HCT116 (cell line): Measurements from ENCODE around the gene ANGPTL4. TPM values are rescaled to one million over a fixed set of nuclear protein-coding genes. Genes with fewer than 3 reads are reported as not detected.

ENCODE experiments used
- ATAC-seq: fragments of 200-7000 bp; cut with Tn5 transposase; 2 replicates; pipeline ENCODE4 v1.9.1; 2020; ENCODE audit warnings: mild to moderate bottlenecking, moderate library complexity
- BruUV-seq: library from RNA; stranded (reverse); fragments of 400-500 nt; replicated peaks from 2 replicates; lab custom pipeline; 2021; lab: Mats Ljungman, UMichigan
- CTCF ChIA-PET: fragments of 300-600 bp; sonication (Branson Sonifier 250); formaldehyde crosslinking; loops from one replicate; lab custom pipeline; 2021; ENCODE audit warnings: antibody characterized with exemption; lab: Charles Lee
- POLR2A ChIA-PET: fragments of 300-600, 350-600 bp; sonication (Branson Sonifier 250); formaldehyde crosslinking; loops from one replicate; lab custom pipeline; 2021; ENCODE audit warnings: antibody characterized with exemption; lab: Charles Lee
- RAD21 ChIA-PET, 2 experiments: fragments of 300-600 bp; sonication (Branson Sonifier 250); formaldehyde crosslinking; loops; one replicate each; lab custom pipeline; 2023; ENCODE audit warnings: low total read pairs in 2 of 2; ENCODE audit not compliant: uncharacterized antibody in 2 of 2, unreplicated experiment in 2 of 2, low non-redundant PET in 1 of 2; lab: Charles Lee
- DNase-seq: peaks from one replicate; pipeline ENCODE4 v3.0.0-alpha.2; 2010; ENCODE audit warnings: low read depth, low spot score
- H2AFZ ChIP-seq: fragments of 200-600 bp; shearing (Covaris generic), sonication (generic); 2 replicates; pipeline ENCODE4 v1.6.1; 2017; ENCODE audit warnings: low read depth, mixed run types, mixed read lengths, antibody characterized with exemption, low read length; ENCODE audit not compliant: poor library complexity, severe bottlenecking
- H3K27ac ChIP-seq: 2 replicates; pipeline ENCODE4 v1.5.1; 2012; ENCODE audit warnings: low read depth, low read length
- H3K27me3 ChIP-seq: fragments of 200-600 bp; sonication (generic); 2 replicates; pipeline ENCODE4 v1.6.1; 2016; ENCODE audit warnings: mixed run types, low read length, mixed read lengths; ENCODE audit not compliant: insufficient read depth
- H3K36me3 ChIP-seq, 2 experiments: fragments of 200-500 bp in 1 of 2; fragments of 200-600 bp in 1 of 2; sonication (Bioruptor generic) in 1 of 2; sonication (generic) in 1 of 2; 2 replicates each; pipeline versions ENCODE4 v1.5.1 to v1.6.1; 2014 to 2016; ENCODE audit warnings: low read length in 2 of 2, inconsistent platforms in 1 of 2, mixed read lengths in 1 of 2, mixed run types in 1 of 2; ENCODE audit not compliant: insufficient read depth in 2 of 2, control insufficient read depth in 1 of 2
- H3K4me1 ChIP-seq, 2 experiments: fragments of 200-600 bp in 1 of 2; sonication (generic) in 1 of 2; 2 replicates each; pipeline versions ENCODE4 v1.5.1 to v1.6.1; 2012 to 2017; ENCODE audit warnings: low read length in 2 of 2, inconsistent platforms in 1 of 2, mild to moderate bottlenecking in 1 of 2, mixed read lengths in 1 of 2, mixed run types in 1 of 2, moderate library complexity in 1 of 2; ENCODE audit not compliant: insufficient read depth in 2 of 2, control insufficient read depth in 1 of 2
- H3K4me2 ChIP-seq: fragments of 200-600 bp; sonication (generic); 2 replicates; pipeline ENCODE4 v1.6.1; 2017; ENCODE audit warnings: mixed run types, low read length, mixed read lengths
- H3K4me3 ChIP-seq, 2 experiments: fragments of 200-600 bp in 1 of 2; sonication (generic) in 1 of 2; replicated peaks in 1 of 2; 2 replicates each; pipeline ENCODE4 v1.5.1; 2011 to 2016; ENCODE audit warnings: low read length in 2 of 2, control low read depth in 1 of 2, low read depth in 1 of 2, mild to moderate bottlenecking in 1 of 2, mixed read lengths in 1 of 2, mixed run types in 1 of 2
- H3K79me2 ChIP-seq: fragments of 200-600 bp; sonication (generic); 2 replicates; pipeline ENCODE4 v1.6.1; 2017; ENCODE audit warnings: mild to moderate bottlenecking, mixed run types, low read length, moderate library complexity, mixed read lengths; ENCODE audit not compliant: insufficient read depth
- H3K9ac ChIP-seq: fragments of 200-600 bp; sonication (generic); 2 replicates; pipeline ENCODE4 v1.6.1; 2016; ENCODE audit warnings: low read length, mixed read lengths
- H3K9me2 ChIP-seq: fragments of 200-600 bp; sonication (generic), shearing (Covaris generic); 2 replicates; pipeline ENCODE4 v1.6.1; 2017; ENCODE audit warnings: mixed run types, mild to moderate bottlenecking, moderate library complexity; ENCODE audit not compliant: insufficient read depth
- H3K9me3 ChIP-seq, 2 experiments: fragments of 200-500 bp in 1 of 2; fragments of 200-600 bp in 1 of 2; sonication (Bioruptor generic) in 1 of 2; sonication (generic) in 1 of 2; 2 replicates each; pipeline ENCODE4 v1.6.1; 2014 to 2017; ENCODE audit warnings: low read length in 2 of 2, mixed read lengths in 2 of 2, inconsistent platforms in 1 of 2, low read depth in 1 of 2, mild to moderate bottlenecking in 1 of 2, mixed run types in 1 of 2, moderate library complexity in 1 of 2; ENCODE audit not compliant: control insufficient read depth in 1 of 2, insufficient read depth in 1 of 2
- H4K20me1 ChIP-seq: fragments of 200-600 bp; sonication (generic), shearing (Covaris generic); 2 replicates; pipeline ENCODE4 v1.6.1; 2017; ENCODE audit warnings: mixed run types, mild to moderate bottlenecking, moderate library complexity; ENCODE audit not compliant: insufficient read depth
- ATF3 ChIP-seq: IDR thresholded peaks from 2 replicates; pipeline ENCODE4 v1.6.1; 2012
- CBX3 ChIP-seq: IDR thresholded peaks from 2 replicates; pipeline ENCODE4 v1.6.1; 2012; ENCODE audit warnings: low read depth
- EGR1 ChIP-seq: IDR thresholded peaks from 2 replicates; pipeline ENCODE4 v1.6.1; 2012; ENCODE audit warnings: low read depth
- POLR2A ChIP-seq: IDR thresholded peaks from 2 replicates; pipeline ENCODE4 v1.7.0; 2011; ENCODE audit warnings: borderline replicate concordance; ENCODE audit not compliant: insufficient read depth, insufficient read length; ENCODE audit errors: extremely low read depth
- POLR2AphosphoS5 ChIP-seq: IDR thresholded peaks from 2 replicates; pipeline ENCODE4 v1.6.1; 2011; ENCODE audit warnings: mild to moderate bottlenecking, low read depth, low read length, moderate library complexity
- RAD21 ChIP-seq: IDR thresholded peaks from 2 replicates; pipeline ENCODE4 v1.6.1; 2012; ENCODE audit warnings: low read depth, mild to moderate bottlenecking
- SP1 ChIP-seq: IDR thresholded peaks from 2 replicates; pipeline ENCODE4 v1.6.1; 2012; ENCODE audit warnings: low read depth
- YY1 ChIP-seq: IDR thresholded peaks from 2 replicates; pipeline ENCODE4 v1.6.1; 2011; ENCODE audit warnings: low read length, low read depth, moderate library complexity, mild to moderate bottlenecking; ENCODE audit not compliant: insufficient replicate concordance; ENCODE audit errors: extremely low read depth
- ZFX ChIP-seq: fragments of 450-650 bp; IDR thresholded peaks from 2 replicates; pipeline ENCODE4 v1.6.1; 2017
- intact Hi-C: fragments of 100-400 bp; cut with micrococcal nuclease; formaldehyde crosslinking; loops from 2 replicates; pipeline ENCODE4 v1.10.0; 2022
- total RNA-seq: library from RNA; stranded (reverse); gene quantifications from one replicate; pipeline ENCODE4 v1.2.1, GENCODE V29; 2021; ENCODE audit not compliant: unreplicated experiment
- TF ChIP-seq, protein P1 (sequence below): IDR thresholded peaks from 2 replicates; pipeline ENCODE4 v1.6.1; 2012

The ANGPTL4 gene
- total RNA-seq, 1 experiment from 2014 or later = 54.8 TPM

- peak overlapping the region; percentile 97 for H3K4me2 ChIP-seq
- TF ChIP-seq ZFX (peak; percentile 83), ATF3 (no peak), SP1 (no peak), EGR1 (no peak), POLR2A (peak; percentile 56), POLR2AphosphoS5 (peak; percentile 55), CBX3 (no peak), RAD21 (no peak), YY1 (no peak)
- TF ChIP-seq, protein P1, sequence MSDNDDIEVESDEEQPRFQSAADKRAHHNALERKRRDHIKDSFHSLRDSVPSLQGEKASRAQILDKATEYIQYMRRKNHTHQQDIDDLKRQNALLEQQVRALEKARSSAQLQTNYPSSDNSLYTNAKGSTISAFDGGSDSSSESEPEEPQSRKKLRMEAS = peak; percentile 67; the same call in 1 of the 2 replicates
- no TSS peak for BruUV-seq
- peaks cover 15% of the 10 kb centered on the region for H3K79me2 ChIP-seq
- peaks cover 18 to 31% of the 10 kb centered on the region in 2 experiments for H3K4me1 ChIP-seq
- CTCF ChIA-PET = interaction anchor here (0.9 to 3.5 kb wide), 14 partner anchors 8 to 414 kb away, joined by 3 to 21 read pairs (median 4); partner anchors contain the start of genes SNAPC2 and TIMM44
- no peak overlapping the region for H2AFZ ChIP-seq
- peak overlapping the region; percentile 71 to 82 for H3K4me3 ChIP-seq
- H4K20me1 ChIP-seq = no peaks in the 10 kb centered on the region
- peak overlapping the region; percentile 90 for H3K9ac ChIP-seq
- no peaks in the 10 kb centered on the region for H3K9me2 ChIP-seq
- DNase-seq (peak; percentile 82), ATAC-seq (peak; percentile 83)
- H3K9me3 ChIP-seq = no peaks in the 10 kb centered on the region
- intact Hi-C loops = loop anchor here (10.0 kb wide), 1 partner anchor 180 kb away; no protein-coding TSS in a partner anchor
- POLR2A ChIA-PET = interaction anchor here (0.6 to 4.5 kb wide), 10 partner anchors 9 to 179 kb away, joined by 3 to 37 read pairs (median 4); partner anchors contain the start of genes HNRNPM, KANK3, NDUFA7 and RAB11B
- no peaks in the 10 kb centered on the region for H3K36me3 ChIP-seq
- RAD21 ChIA-PET = interaction anchor here (0.6 to 0.8 kb wide), 2 partner anchors 18 to 319 kb away, joined by 3 read pairs; no protein-coding TSS in a partner anchor
- no peaks in the 10 kb centered on the region for H3K27me3 ChIP-seq
- peak overlapping the region; percentile 100 for H3K27ac ChIP-seq
These were observed 29.3 kb upstream of the ANGPTL4 start for GRCh38 chr19:8334458-8335342.
